K562 (cell line): ENCODE measurements around the gene PPM1G. TPM values are rescaled to one million over a fixed set of nuclear protein-coding genes. Genes with fewer than 3 reads are reported as not detected.

ENCODE experiments used
- MAFG ChIP-seq: fragments of 450-650 bp; conservative IDR thresholded peaks from 2 replicates; pipeline ENCODE4 v1.6.1; 2016; ENCODE audit warnings: missing genetic modification characterization, missing compliant biosample characterization
- ZBTB40 ChIP-seq, 2 experiments: fragments of 450-650 bp in 1 of 2; sonication (generic) in 1 of 2; formaldehyde crosslinking in 1 of 2; IDR thresholded peaks; 2 replicates each; pipeline versions ENCODE4 v1.7.1 to v1.9.0; 2016 to 2022; ENCODE audit warnings: inconsistent platforms in 1 of 2, mild to moderate bottlenecking in 1 of 2, missing genetic modification reagents in 1 of 2
- polyA plus RNA-seq, 8 experiments: library from polyadenylated mRNA; depleted of rRNA in 4 of 8; stranded (reverse) in 5 of 8; unstranded in 3 of 8; fragments of >200 nt; fragmentation: Nextera tagmentation in 2 of 8; fragmentation: Illumina TruSeq in 1 of 8; extraction: Ambion mirVana in 2 of 8; extraction: Trizol in 1 of 8; gene quantifications; 2 replicates each; pipeline versions ENCODE4 v1.2.1 to v1.2.3, GENCODE V29; 2011 to 2014; ENCODE audit warnings: inconsistent platforms in 1 of 8, missing spikeins in 1 of 8
- total RNA-seq, 7 experiments: library from RNA; depleted of rRNA in 6 of 7; stranded (reverse); fragments of >200 nt in 6 of 7; fragmentation: Illumina TruSeq in 2 of 7; extraction: Trizol in 2 of 7; gene quantifications; 2 replicates each; pipeline versions ENCODE4 v1.2.1 to v1.2.3, GENCODE V29; 2011 to 2021; ENCODE audit warnings: low replicate concordance in 1 of 7

PPM1G gene
- total and polyA plus RNA-seq, 9 of the 15 experiments (the other 6 are each of a cell fraction or from before 2014, with no cell fraction given), result 61.7 to 230 (median 153) TPM

GRCh38 chr2:27356382-27357181, 52.8 kb downstream of the PPM1G start, which contains the start of gene GTF3C2 (continued):
- TF ChIP-seq ZBTB40 (IDR thresholded peaks at IDR 0.05), result peak; percentile 69
- no peak for TF ChIP-seq ZBTB40 (CRISPR knock-in tag; IDR thresholded peaks at IDR 0.05)
- TF ChIP-seq MAFG (tag), result no peak
